DOHH2 (cell line): ENCODE data around the gene SPANXN1.
"Not testable (repeated sequence)": the region's sequence is repeated elsewhere in the genome, so short reads cannot be mapped to it uniquely, and the experiment has no call there.

Source experiments
- H3F3A ChIP-seq: fragments of 200-600 bp; sonication (generic), shearing (Covaris generic); 2 replicates; pipeline ENCODE4 v1.6.0; 2016; ENCODE audit warnings: antibody characterized with exemption, mild to moderate bottlenecking; ENCODE audit not compliant: control insufficient read depth, insufficient read depth
- H3K27ac ChIP-seq: fragments of 200-600 bp; sonication (generic); 2 replicates; pipeline ENCODE4 v1.5.1; 2014; ENCODE audit warnings: low read depth, mild to moderate bottlenecking, low read length, moderate library complexity
- H3K27me3 ChIP-seq: fragments of 200-600 bp; sonication (generic); 2 replicates; pipeline ENCODE4 v1.6.1; 2014; ENCODE audit warnings: mild to moderate bottlenecking, low read length, mixed read lengths; ENCODE audit not compliant: control insufficient read depth
- H3K36me3 ChIP-seq: fragments of 200-600 bp; sonication (generic); 2 replicates; pipeline ENCODE4 v1.6.1; 2014; ENCODE audit warnings: mild to moderate bottlenecking, low read length, moderate library complexity, mixed read lengths; ENCODE audit not compliant: control insufficient read depth
- H3K4me1 ChIP-seq: fragments of 200-600 bp; sonication (generic); 2 replicates; pipeline ENCODE4 v1.6.1; 2014; ENCODE audit warnings: mild to moderate bottlenecking, low read length, mixed read lengths; ENCODE audit not compliant: control insufficient read depth
- H3K4me2 ChIP-seq: fragments of 200-600 bp; sonication (generic); 2 replicates; pipeline ENCODE4 v1.6.0; 2014; ENCODE audit warnings: mild to moderate bottlenecking, low read length, moderate library complexity
- H3K4me3 ChIP-seq: fragments of 200-600 bp; sonication (generic); 2 replicates; pipeline ENCODE4 v1.5.1; 2014; ENCODE audit warnings: mild to moderate bottlenecking, low read length, mixed read lengths
- H3K79me2 ChIP-seq: fragments of 200-600 bp; sonication (generic); 2 replicates; pipeline ENCODE4 v1.6.1; 2014; ENCODE audit warnings: mild to moderate bottlenecking, low read length, mixed read lengths; ENCODE audit not compliant: control insufficient read depth
- H3K9me2 ChIP-seq: fragments of 200-600 bp; sonication (generic); replicated peaks from 2 replicates; pipeline ENCODE4 v1.6.1; 2014; ENCODE audit warnings: mild to moderate bottlenecking, low read length, mixed read lengths; ENCODE audit not compliant: control insufficient read depth
- H3K9me3 ChIP-seq: fragments of 200-600 bp; sonication (generic); 2 replicates; pipeline ENCODE4 v1.6.1; 2014; ENCODE audit warnings: antibody characterized with exemption, low read length, mixed read lengths; ENCODE audit not compliant: control insufficient read depth, insufficient read depth
- H4K20me1 ChIP-seq: fragments of 200-600 bp; sonication (generic); 2 replicates; pipeline ENCODE4 v1.6.0; 2014; ENCODE audit warnings: low read depth, mild to moderate bottlenecking, antibody characterized with exemption, low read length, moderate library complexity; ENCODE audit not compliant: control insufficient read depth, insufficient read depth
- EZH2phosphoT487 ChIP-seq: fragments of 200-600 bp; sonication (generic); IDR thresholded peaks from 2 replicates; pipeline ENCODE4 v1.6.1; 2017; ENCODE audit warnings: borderline replicate concordance, mild to moderate bottlenecking, antibody characterized with exemption, low read length, moderate library complexity, mixed read lengths
- TF ChIP-seq, protein P1 (sequence below): fragments of 200-600 bp; sonication (generic); IDR thresholded peaks from one replicate; pipeline ENCODE4 v1.5.1; 2014; ENCODE audit warnings: antibody characterized with exemption, mild to moderate bottlenecking, low read depth, low read length; ENCODE audit not compliant: poor library complexity, severe bottlenecking

Gene SPANXN1, protein sequence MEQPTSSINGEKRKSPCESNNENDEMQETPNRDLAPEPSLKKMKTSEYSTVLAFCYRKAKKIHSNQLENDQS

DNA sequence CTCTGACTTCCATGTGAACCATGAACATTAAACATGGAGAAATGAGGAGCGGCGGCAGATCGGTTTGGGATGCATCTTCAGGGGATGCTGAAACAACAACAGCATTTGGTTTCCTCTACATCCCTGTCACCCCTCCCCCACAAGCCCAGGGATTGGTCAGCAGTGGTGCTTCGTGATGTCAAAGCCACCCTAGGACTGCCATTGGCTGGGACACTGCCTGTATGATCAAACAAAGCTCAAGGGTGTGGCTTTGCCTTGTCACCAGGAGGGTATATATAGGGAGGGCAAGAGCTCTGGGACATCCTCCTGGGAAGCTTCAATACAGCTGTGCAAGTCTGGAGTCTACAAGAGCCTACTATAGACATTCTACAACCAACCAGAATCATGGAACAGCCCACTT is at the start of gene SPANXN1:
Gene SPANXN1, plus strand, starts transcription at position 301 of the 400 bp plus-strand sequence. Its CDS starts 84 bp downstream, at position 385.
- H3K4me3 ChIP-seq, H3K4me2 ChIP-seq, H3K27me3 ChIP-seq, H3K9me2 ChIP-seq, H3K27ac ChIP-seq, H4K20me1 ChIP-seq, H3F3A ChIP-seq, H3K4me1 ChIP-seq, H3K79me2 ChIP-seq, H3K9me3 ChIP-seq, H3K36me3 ChIP-seq: not testable (repeated sequence)

DNA sequence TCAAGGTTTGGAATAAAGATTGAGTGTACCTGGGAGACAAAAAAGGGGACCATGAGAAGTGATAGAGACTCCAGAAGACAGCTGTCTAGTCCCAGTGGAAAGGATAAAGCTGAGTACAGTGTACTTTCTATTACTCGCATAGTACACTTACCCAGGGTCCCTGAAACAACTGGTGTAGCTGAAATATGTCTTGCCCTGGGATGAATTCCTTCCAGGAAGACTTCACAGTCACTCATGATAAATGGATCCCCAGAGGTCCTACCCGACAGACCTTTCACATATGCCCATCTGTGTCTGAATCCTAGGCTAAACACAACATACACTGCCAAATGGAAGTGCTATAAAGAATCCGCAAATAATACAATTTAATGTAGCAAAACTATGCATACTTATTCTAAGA is 48.2 kb upstream of the SPANXN1 start:
- no peaks in the 10 kb centered on the region for H3K79me2 ChIP-seq
- H3K27ac ChIP-seq: no peak overlapping the region
- H3K9me2 ChIP-seq: no peaks in the 10 kb centered on the region

DNA sequence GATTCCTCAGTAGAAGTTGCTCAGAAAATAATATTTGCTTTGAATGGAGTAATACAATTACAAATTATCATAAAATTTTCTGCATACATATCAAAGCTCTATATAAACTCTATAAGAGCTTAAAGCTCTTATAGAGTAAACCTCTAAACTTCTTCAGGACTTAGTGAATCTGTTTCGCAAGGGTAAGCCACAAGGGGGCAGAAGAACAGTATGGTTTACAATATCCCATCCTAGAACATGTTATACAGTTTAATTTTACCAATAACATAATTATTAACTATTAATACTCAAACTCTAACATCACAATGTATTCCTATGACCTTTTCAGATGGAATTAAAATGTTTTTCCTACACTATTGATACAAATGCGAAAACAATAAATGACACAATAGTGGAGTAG is 33.8 kb upstream of the SPANXN1 start:
- no peak for TF ChIP-seq EZH2phosphoT487
- TF ChIP-seq, protein P1, sequence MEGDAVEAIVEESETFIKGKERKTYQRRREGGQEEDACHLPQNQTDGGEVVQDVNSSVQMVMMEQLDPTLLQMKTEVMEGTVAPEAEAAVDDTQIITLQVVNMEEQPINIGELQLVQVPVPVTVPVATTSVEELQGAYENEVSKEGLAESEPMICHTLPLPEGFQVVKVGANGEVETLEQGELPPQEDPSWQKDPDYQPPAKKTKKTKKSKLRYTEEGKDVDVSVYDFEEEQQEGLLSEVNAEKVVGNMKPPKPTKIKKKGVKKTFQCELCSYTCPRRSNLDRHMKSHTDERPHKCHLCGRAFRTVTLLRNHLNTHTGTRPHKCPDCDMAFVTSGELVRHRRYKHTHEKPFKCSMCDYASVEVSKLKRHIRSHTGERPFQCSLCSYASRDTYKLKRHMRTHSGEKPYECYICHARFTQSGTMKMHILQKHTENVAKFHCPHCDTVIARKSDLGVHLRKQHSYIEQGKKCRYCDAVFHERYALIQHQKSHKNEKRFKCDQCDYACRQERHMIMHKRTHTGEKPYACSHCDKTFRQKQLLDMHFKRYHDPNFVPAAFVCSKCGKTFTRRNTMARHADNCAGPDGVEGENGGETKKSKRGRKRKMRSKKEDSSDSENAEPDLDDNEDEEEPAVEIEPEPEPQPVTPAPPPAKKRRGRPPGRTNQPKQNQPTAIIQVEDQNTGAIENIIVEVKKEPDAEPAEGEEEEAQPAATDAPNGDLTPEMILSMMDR: peak; percentile 21
- no peaks in the 10 kb centered on the region for H3K27me3 ChIP-seq

More for the DNA sequence above, 48.2 kb upstream of the SPANXN1 start:
- Histone ChIP-seq H3K9me3 (no peaks in the 10 kb centered on the region), H3K4me3 (no peak overlapping the region), H3K36me3 (no peaks in the 10 kb centered on the region), H3K27me3 (no peaks in the 10 kb centered on the region), H3K4me2 (no peak overlapping the region), H3F3A (no peaks in the 10 kb centered on the region), H3K4me1 (no peaks in the 10 kb centered on the region), H4K20me1 (no peaks in the 10 kb centered on the region)
- no peak for TF ChIP-seq EZH2phosphoT487
- TF ChIP-seq, protein P1: no peak

DNA sequence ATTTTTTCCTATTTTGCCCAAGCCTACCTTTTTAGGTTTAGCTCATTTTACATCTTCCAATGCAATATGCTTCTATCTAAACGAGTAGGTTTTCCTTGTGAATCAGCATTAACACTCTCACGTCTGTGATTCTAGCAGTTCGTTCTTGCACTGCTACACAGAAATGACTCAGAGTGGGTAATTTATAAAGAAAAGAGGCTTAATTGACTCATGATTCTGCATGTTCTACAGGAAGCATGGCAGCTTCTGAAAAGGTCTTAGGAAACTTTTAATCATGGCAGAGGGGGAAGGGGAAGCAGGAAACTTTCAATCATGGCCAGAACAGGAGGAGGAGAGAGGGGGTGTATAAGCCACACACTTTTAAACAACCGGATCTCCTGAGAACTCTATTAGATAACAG is 44.9 kb downstream of the SPANXN1 start:
- H3K4me1 ChIP-seq: no peaks in the 10 kb centered on the region
- H3K27ac ChIP-seq: no peak overlapping the region
- H3K9me3 ChIP-seq: no peaks in the 10 kb centered on the region
- H3K9me2 ChIP-seq: no peaks in the 10 kb centered on the region
- no peak overlapping the region for H3K4me3 ChIP-seq
- TF ChIP-seq EZH2phosphoT487: no peak
- TF ChIP-seq, protein P1: no peak
- H3K4me2 ChIP-seq: no peak overlapping the region
- H4K20me1 ChIP-seq: no peaks in the 10 kb centered on the region
- no peaks in the 10 kb centered on the region for H3F3A ChIP-seq
- no peaks in the 10 kb centered on the region for H3K36me3 ChIP-seq
- no peaks in the 10 kb centered on the region for H3K79me2 ChIP-seq
- H3K27me3 ChIP-seq: no peaks in the 10 kb centered on the region

More for the DNA sequence above, 33.8 kb upstream of the SPANXN1 start:
- no peaks in the 10 kb centered on the region for H3K79me2 ChIP-seq
- H3K4me1 ChIP-seq: no peaks in the 10 kb centered on the region
- H3K9me3 ChIP-seq: no peaks in the 10 kb centered on the region
- H3K4me3 ChIP-seq: no peak overlapping the region
- H3K27ac ChIP-seq: no peak overlapping the region
- H3K9me2 ChIP-seq: no peaks in the 10 kb centered on the region
- no peaks in the 10 kb centered on the region for H4K20me1 ChIP-seq
- no peak overlapping the region for H3K4me2 ChIP-seq
- H3K36me3 ChIP-seq: no peaks in the 10 kb centered on the region
- H3F3A ChIP-seq: no peaks in the 10 kb centered on the region
